Measurements from ENCODE around the gene PCDHGC3. TPM values are rescaled to one million over a fixed set of nuclear protein-coding genes. Genes with fewer than 3 reads are reported as not detected.

PCDHGC3 gene
- total RNA-seq, 1 experiment from 2014 or later, result 112 TPM

- peak overlapping the region; percentile 93 for H3K27ac ChIP-seq (ENCODE audit: low read depth, low read length, poor library complexity, severe bottlenecking)
- DNase-seq (ENCODE audit: low spot score), result no peak
- TF ChIP-seq EZH2 (IDR thresholded peaks at IDR 0.05; ENCODE audit: borderline replicate concordance, low read depth, low read length, poor library complexity, severe bottlenecking) (no peak), CTCF (conservative IDR thresholded peaks at IDR 0.05; ENCODE audit: low read depth, low read length) (no peak)
- ChIA-PET CTCF (interaction anchor here (1.5 to 1.9 kb wide), 2 partner anchors 12 to 31 kb away, joined by 7 to 11 read pairs; no protein-coding TSS in a partner anchor), POLR2A (ENCODE audit: low non-redundant PET) (no interaction called here)
- peaks cover 40% of the 10 kb centered on the region for H3K36me3 ChIP-seq (ENCODE audit: insufficient read depth, low read length, poor library complexity, severe bottlenecking)
- intact Hi-C loops (cut with micrococcal nuclease; ENCODE audit: unreplicated experiment), result no loop called here
- H3K27me3 ChIP-seq (replicated peaks; ENCODE audit: insufficient read depth, low read depth, low read length, poor library complexity), result no peaks in the 10 kb centered on the region
- H3K9me3 ChIP-seq (ENCODE audit: low read depth, low read length, poor library complexity, severe bottlenecking), result no peaks in the 10 kb centered on the region
- TSS peak; percentile 80 for BruUV-seq (replicated peaks)
- no peak overlapping the region for H3K4me3 ChIP-seq (ENCODE audit: low read depth, low read length, poor library complexity, severe bottlenecking)
- H3K4me1 ChIP-seq (ENCODE audit: insufficient read depth, low read length, poor library complexity, severe bottlenecking), result peaks cover 72% of the 10 kb centered on the region
Observed at GRCh38 chr5:141525653-141526052, 49.9 kb downstream of the PCDHGC3 start.

DNA sequence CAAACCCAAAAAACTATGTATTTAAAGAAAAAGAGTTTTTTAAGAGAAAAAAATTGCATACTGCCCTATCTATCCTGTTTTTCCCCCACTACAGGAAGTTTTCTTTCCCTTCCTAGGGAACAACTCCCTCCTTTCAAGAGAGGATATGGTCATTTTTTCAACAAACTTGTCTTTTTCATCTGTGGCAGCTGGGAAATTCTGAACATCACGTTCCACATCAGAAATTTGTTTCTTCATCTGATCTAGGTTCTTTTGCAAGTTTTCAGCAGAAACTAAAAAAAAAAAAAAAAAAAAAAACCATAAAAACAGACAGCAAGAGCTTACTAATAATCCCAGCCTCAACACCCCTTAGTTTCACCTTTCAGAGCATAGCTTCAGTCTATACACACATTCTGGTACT lies 51.7 kb downstream of the PCDHGC3 start:
- Histone ChIP-seq H3K4me1 (ENCODE audit: insufficient read depth, low read length, poor library complexity, severe bottlenecking) (peaks cover 54% of the 10 kb centered on the region), H3K27me3 (replicated peaks; ENCODE audit: insufficient read depth, low read depth, low read length, poor library complexity) (no peaks in the 10 kb centered on the region), H3K27ac (ENCODE audit: low read depth, low read length, poor library complexity, severe bottlenecking) (peak overlapping the region; percentile 93), H3K36me3 (ENCODE audit: insufficient read depth, low read length, poor library complexity, severe bottlenecking) (peaks cover 35% of the 10 kb centered on the region), H3K9me3 (ENCODE audit: low read depth, low read length, poor library complexity, severe bottlenecking) (no peaks in the 10 kb centered on the region), H3K4me3 (ENCODE audit: low read depth, low read length, poor library complexity, severe bottlenecking) (no peak overlapping the region)
- no TSS peak for BruUV-seq (replicated peaks)
- DNase-seq (ENCODE audit: low spot score), result no peak
- intact Hi-C loops (cut with micrococcal nuclease; ENCODE audit: unreplicated experiment), result no loop called here
- TF ChIP-seq CTCF (conservative IDR thresholded peaks at IDR 0.05; ENCODE audit: low read depth, low read length), result no peak
- TF ChIP-seq EZH2 (IDR thresholded peaks at IDR 0.05; ENCODE audit: borderline replicate concordance, low read depth, low read length, poor library complexity, severe bottlenecking), result no peak
- POLR2A ChIA-PET (ENCODE audit: low non-redundant PET), result interaction anchor here (0.8 kb wide), 1 partner anchor 33 kb away, joined by 3 read pairs; no protein-coding TSS in a partner anchor
- CTCF ChIA-PET, result no interaction called here

Other genes starting within 250 kb of the PCDHGC3 start
- gene PCDHB15, start 230.6 kb upstream of the PCDHGC3 start, total RNA-seq (2021), result 1.2 and 2.3 TPM in 2 replicates
- 0.88 and 1.0 TPM in 2 replicates for gene SLC25A2, start 171.9 kb upstream of the PCDHGC3 start, total RNA-seq (2021)
- gene TAF7, start 155.2 kb upstream of the PCDHGC3 start, total RNA-seq (2021), result 73.4 and 78.3 TPM in 2 replicates
- gene PCDHGA1, start 145.5 kb upstream of the PCDHGC3 start, total RNA-seq (2021), result 2.2 and 2.3 TPM in 2 replicates
- gene PCDHGA2, start 137.2 kb upstream of the PCDHGC3 start, total RNA-seq (2021), result 1.5 and 1.8 TPM in 2 replicates
- 0.85 and 0.97 TPM in 2 replicates for gene PCDHGA3, start 132.1 kb upstream of the PCDHGC3 start, total RNA-seq (2021)
- 7.6 TPM in 2 replicates for gene PCDHGB1, start 125.9 kb upstream of the PCDHGC3 start, total RNA-seq (2021)
- 2.9 and 3.5 TPM in 2 replicates for gene PCDHGA4, start 120.9 kb upstream of the PCDHGC3 start, total RNA-seq (2021)
- 6.2 and 6.5 TPM in 2 replicates for gene PCDHGB2, start 116.0 kb upstream of the PCDHGC3 start, total RNA-seq (2021)
- 2.4 and 2.6 TPM in 2 replicates for gene PCDHGA5, start 111.8 kb upstream of the PCDHGC3 start, total RNA-seq (2021)
- 3.3 and 3.4 TPM in 2 replicates for gene PCDHGB3, start 105.7 kb upstream of the PCDHGC3 start, total RNA-seq (2021)
- gene PCDHGA6, start 102.1 kb upstream of the PCDHGC3 start, total RNA-seq (2021), result 20.2 and 21.6 TPM in 2 replicates
- gene PCDHGA7, start 93.2 kb upstream of the PCDHGC3 start, total RNA-seq (2021), result 9.6 and 10.9 TPM in 2 replicates
- gene PCDHGB4, start 88.3 kb upstream of the PCDHGC3 start, total RNA-seq (2021), result 2.5 and 3.3 TPM in 2 replicates
- gene PCDHGA8, start 83.3 kb upstream of the PCDHGC3 start, total RNA-seq (2021), result 2.2 and 2.6 TPM in 2 replicates
- gene PCDHGB5, start 78.0 kb upstream of the PCDHGC3 start, total RNA-seq (2021), result 43.3 and 45.0 TPM in 2 replicates
- gene PCDHGA9, start 73.2 kb upstream of the PCDHGC3 start, total RNA-seq (2021), result 5.0 and 6.6 TPM in 2 replicates
- 4.5 and 4.6 TPM in 2 replicates for gene PCDHGB6, start 67.9 kb upstream of the PCDHGC3 start, total RNA-seq (2021)
- gene PCDHGA10, start 63.0 kb upstream of the PCDHGC3 start, total RNA-seq (2021), result 3.6 TPM in 2 replicates
- 3.7 and 4.0 TPM in 2 replicates for gene PCDHGB7, start 58.3 kb upstream of the PCDHGC3 start, total RNA-seq (2021)
- gene PCDHGA11, start 54.9 kb upstream of the PCDHGC3 start, total RNA-seq (2021), result 34.9 and 35.5 TPM in 2 replicates
- gene PCDHGA12, start 45.5 kb upstream of the PCDHGC3 start, total RNA-seq (2021), result 3.5 and 3.6 TPM in 2 replicates
- gene PCDHGC4, start 9.1 kb downstream of the PCDHGC3 start, total RNA-seq (2021), result 3.6 and 3.8 TPM in 2 replicates
- gene PCDHGC5, start 13.1 kb downstream of the PCDHGC3 start, total RNA-seq (2021), result 3.4 and 3.6 TPM in 2 replicates
- 105 and 109 TPM in 2 replicates for gene DIAPH1, start 143.0 kb downstream of the PCDHGC3 start, total RNA-seq (2021)
- 93.1 and 109 TPM in 2 replicates for gene HDAC3, start 160.9 kb downstream of the PCDHGC3 start, total RNA-seq (2021)
- 4.7 and 6.6 TPM in 2 replicates for gene RELL2, start 161.0 kb downstream of the PCDHGC3 start, total RNA-seq (2021)
- gene FCHSD1, start 175.5 kb downstream of the PCDHGC3 start, total RNA-seq (2021), result 2.3 and 3.9 TPM in 2 replicates
- 4.1 and 4.6 TPM in 2 replicates for gene ARAP3, start 206.3 kb downstream of the PCDHGC3 start, total RNA-seq (2021)

All from A673 (cell line).